Measurements from ENCODE around the gene ALAS1.
A peak's percentile ranks its signal among the peaks of the same experiment; 100 is the strongest.
"Not testable (repeated sequence)": the region's sequence is repeated elsewhere in the genome, so short reads cannot be mapped to it uniquely, and the experiment has no call there.

Gene ALAS1

DNA sequence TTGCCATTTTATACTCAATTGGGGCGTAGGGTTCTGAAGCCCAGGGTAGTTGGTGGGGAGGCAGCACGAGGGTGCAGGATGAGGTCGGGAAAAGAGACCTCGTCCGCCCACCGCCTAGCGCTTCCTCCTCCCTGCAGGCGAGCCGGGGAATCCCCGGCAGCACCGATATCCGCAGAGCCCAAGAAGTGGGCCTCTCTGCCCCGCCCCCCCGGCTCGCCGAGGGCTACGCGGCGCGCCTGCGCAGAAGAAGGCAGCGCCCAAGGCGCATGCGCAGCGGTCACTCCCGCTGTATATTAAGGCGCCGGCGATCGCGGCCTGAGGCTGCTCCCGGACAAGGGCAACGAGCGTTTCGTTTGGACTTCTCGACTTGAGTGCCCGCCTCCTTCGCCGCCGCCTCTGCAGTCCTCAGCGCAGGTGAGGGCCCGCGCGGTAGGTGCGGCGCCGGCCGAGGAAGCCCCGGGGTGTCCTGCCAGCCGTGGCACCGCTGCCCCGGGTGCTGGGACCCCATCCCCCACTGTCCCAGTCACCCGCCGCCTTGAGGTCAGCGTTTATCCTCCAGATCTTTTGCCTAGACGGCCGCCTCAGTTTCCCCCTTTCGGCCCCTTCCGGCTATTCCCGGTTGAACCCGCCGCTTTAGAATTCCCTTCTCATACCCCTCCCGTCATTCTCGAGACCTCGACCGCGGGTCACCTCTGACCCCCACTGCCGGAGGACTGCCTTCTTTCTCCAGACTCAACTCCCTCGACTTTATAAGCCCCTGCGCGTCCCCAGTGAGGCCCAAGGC lies at the start of gene ALAS1:
Gene ALAS1 (plus strand): TSS at position 319 of the 784 bp plus-strand sequence. CDS start 1,082 bp downstream, outside the sequence.
- DNase-seq (ENCODE audit: low read depth, low spot score) = peak; percentile 48

DNA sequence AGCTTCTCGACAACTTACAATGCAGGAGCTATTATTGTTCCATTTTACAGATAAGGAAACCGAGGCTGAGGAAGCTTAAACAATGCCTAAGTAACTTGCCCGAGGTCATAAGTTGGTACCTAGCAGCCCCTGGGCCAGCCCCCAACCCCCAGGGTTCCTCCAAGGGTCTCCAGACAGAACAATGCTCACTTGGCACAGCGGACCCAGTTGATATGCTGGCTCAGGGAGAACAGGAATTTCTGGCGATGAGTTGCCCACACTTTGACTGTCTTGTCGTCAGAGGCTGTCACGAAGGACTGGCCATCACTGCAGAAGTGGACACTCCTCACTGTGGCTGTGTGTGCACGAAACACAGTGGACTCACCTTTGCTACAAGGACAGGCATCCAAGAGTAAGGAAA lies 48.9 kb upstream of the ALAS1 start:
- DNase-seq (ENCODE audit: low read depth, low spot score) = no peak

DNA sequence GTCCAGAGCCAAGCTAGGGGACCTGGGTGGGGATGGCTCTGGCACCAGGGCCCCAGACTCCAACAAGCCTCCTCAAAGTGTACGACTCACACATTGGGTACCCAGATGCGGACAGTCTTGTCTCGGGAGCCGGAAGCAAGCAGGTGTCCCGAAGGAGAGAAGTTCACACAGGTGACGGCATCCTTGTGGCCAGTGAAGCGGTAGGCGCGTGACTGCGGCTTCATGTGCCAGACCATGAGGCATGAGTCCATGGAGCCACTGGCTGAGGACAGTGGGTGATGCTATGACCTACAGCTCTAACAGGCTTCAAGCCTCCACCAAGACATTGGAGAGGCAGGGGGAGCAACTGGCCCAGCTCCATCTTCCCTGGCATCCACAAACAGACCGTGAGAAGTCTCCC lies 48.2 kb upstream of the ALAS1 start:
- DNase-seq (ENCODE audit: low read depth, low spot score) = no peak

DNA sequence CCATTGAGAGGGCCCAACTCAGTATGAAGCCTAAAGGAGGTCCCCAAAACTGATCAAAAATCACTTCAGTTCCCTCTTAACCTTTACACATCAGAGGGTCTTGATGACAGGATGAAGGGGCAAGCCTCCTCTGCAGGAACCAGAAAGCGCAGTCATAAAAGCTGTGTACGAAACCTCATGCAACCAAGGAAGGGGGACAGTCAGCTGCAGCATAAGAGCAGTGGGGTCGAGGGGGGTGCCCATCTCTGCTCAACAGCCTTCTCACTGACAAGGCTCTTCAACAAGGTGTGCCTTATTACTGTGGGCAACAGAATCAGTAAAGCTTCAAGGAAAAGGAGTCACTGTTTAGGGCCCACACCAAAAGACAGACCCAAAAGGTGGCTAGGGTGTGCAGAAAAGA lies 47.6 kb upstream of the ALAS1 start:
- no peak for DNase-seq (ENCODE audit: low read depth, low spot score)

DNA sequence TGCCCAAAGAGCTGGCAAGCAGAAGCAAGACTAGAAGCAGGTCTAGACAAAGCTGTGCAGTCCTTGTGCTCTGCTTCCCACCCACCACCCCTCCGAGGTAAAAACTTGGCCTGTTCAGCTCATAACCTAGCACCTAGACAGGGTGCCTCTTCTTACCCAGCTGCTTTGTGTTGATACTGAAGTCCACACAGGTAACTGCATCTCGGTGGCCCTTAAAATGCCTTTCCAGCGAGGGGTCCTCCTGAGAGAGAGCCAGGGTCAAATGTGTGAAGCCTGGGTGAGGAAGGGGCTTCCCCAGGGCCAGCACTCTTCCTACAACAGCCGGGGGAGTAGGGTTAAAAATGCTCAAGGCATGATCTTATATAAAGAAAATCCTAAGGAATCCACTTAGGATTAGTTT lies 47.1 kb upstream of the ALAS1 start:
- no peak for DNase-seq (ENCODE audit: low read depth, low spot score)

DNA sequence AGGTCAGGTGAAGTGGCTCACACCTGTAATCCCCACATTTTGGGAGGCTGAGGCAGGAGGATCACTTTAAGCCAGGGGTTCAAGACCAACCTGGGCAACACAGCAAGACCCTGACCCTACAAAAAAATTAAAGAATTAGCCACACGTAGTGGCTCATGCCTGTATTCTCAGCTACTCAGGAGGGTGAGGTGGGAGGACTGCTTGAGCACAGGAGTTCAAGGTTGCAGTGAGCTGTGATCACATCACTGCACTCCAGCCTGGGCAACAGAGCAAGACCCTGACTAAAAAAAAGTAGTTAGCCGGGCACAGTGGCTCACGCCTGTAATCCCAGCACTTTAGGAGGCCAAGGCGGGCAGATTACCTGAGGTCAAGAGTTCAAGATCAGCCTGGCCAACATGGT lies 46.0 kb upstream of the ALAS1 start:
- not testable (repeated sequence) for DNase-seq (ENCODE audit: low read depth, low spot score)

DNA sequence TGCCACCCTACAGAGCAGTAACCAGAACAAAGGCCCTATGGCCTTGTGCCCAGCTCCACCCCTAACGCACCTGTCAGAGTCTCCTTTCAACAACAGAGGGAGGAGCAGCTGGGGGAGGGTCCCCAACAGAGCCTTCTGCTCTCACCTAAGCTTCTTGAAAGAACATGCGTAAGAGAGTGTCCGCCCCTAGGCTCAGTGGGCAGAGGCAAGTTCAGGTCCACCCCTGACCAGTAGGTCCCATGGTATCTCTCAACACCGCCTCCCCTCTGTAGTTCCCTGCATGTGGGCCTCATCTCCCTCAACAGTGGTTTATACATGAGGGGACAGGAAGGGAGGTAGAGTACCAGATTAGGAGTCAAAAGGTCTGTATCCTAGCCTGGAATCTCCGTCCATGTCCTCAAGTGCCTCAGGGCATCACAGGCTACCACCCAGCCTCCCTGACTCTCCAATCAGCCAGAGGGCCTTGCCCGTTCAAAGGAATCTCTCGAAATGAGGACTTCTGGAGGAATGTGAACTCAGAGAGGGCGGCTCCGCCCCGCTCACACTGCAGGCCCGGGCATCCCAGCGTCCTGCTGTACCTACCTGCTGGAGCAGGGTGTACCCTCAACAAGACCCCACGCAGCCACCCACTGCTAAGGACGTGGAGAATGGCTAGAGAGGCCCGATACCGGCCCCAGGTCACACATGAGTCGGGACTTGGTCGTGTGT lies 44.4 kb upstream of the ALAS1 start:
- no peak for DNase-seq (ENCODE audit: low read depth, low spot score)

DNA sequence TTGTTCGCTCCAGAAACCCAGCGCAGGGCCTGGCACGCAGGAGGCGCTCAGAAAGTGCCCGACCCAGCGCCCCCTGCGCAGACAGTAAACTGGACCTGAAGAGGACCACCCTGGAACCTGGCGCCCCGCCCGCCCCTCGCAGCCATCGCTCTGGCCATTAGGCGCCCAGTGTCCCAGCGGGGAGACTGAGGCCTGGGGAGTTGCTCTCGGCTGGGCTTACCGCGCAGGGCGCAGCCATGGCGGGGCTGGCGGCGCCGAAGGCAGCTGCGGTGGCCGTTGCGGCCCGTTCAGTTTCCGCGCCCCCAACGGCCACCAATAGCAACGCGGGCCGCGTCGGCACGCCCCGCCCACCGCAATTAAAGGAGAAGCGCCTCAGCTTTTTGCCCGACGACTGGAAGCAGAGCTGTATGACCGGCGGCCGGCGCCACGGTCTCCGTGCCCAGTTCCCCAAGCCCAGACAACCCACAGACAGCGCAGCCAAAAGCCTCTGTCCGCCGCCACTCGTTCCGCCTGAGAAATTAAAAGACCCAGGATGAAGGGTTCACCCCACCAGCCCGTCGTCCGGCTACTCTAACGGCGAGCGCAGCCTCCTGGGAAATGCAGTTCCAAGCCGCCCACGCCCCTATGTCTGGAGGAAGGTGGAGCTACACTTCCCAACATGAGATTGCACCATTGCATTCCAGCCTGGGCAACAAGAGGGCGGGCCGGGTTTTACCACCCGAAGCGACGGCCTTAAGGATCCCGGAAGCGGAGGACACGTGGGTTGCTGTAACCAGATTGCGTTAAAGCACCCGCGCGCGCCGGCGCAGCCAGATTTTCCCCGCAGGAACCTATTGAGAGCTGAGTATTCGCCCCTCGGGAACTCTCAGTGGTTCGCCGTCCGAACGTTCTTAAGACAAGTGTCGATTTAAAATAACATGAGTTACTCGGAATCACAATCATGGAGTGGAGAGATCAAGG lies 43.5 kb upstream of the ALAS1 start, which contains the start of gene POC1A:
Gene POC1A (minus strand): TSS at position 289 of the 960 bp plus-strand sequence. CDS start 51 bp downstream, at position 238.
- no peak for DNase-seq (ENCODE audit: low read depth, low spot score)

DNA sequence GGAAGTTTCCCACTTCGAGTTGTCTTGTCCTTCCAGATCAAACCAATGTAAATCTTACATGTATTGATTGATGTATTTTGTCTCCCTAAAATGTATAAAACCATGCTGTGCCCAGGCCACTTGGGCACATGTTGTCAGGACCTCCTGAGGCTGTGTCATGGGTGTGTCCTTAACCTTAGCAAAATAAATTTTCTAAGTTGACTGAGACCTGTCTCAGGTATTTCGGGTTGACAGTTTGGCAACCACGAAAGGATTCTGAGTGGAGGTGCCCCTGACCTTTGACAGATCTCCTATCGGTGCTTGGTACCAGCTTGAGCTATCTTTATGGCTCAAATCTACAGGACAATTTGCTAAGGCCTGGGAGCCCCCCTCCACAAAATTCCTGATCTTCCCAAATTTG lies 42.0 kb upstream of the ALAS1 start:
- DNase-seq (ENCODE audit: low read depth, low spot score) = no peak

DNA sequence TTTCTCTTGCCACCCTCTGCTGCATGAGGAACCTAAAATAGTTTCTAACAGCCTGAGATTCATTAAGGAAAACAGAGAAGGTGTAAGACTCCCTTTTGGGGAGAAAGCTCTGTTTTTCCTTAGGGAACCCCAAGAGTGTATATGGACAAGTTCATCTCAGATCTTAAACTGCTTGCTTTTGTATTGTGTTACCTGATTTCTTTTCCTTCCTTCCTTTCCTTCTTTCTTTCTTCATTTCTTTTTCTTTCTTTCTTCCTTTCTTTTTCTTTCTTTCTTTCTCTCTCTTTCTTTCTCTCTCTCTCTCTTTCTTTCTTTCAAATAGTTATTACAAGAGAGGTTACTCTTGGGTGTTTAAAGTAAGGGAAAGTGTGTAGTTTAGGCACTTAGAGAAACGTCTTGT lies 38.5 kb upstream of the ALAS1 start:
- no peak for DNase-seq (ENCODE audit: low read depth, low spot score)

DNA sequence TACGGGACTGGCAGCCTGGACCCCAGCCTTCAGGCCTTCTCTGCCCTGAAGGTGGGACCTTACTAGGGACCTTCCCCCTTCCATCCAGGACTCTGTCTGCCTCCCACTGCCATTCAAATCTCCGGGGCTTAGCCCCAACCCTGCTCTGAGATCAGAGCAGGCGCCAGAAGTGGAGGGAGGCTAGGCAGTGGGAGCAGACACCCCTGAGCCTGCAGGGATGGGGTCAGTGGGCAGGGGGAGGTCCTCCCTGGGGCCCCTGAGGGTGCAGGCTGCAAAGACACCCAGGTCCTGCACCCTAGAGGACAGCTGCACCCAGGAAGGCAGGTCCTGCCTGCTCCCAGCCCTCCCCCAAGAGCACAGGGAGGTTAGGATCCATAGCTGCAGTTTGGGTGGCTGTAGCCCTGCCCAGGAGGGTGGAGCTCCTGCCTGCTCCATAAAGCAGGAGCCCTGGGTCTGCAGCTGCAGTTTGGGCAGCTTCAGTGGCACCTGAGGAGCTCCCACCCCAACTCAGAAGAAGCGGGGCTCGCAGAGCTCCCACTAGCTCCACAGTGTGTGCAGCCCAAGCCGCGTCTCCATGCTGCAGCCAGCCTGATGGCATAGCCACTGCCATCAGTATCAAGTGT lies 35.6 kb upstream of the ALAS1 start:
- DNase-seq (ENCODE audit: low read depth, low spot score) = no peak

DNA sequence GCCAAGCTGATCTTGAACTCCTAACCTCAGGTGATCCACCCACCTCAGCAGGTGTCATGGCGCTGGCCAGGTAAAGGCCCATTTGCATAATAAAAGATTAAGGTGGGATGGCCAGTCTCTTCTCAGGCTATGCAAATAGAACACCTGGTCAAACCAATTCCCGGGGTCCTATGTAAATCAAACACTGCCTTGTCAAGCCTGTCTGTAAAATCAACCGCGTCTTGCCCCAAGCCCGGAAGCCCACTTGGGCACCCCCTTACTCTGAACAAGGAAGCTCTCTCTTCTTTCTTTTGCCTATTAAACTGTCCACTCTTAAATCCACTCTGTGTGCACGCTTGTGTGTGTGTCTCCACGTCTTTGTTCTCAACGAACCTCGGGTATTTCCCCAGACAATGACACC lies 30.7 kb upstream of the ALAS1 start:
- DNase-seq (ENCODE audit: low read depth, low spot score) = no peak

DNA sequence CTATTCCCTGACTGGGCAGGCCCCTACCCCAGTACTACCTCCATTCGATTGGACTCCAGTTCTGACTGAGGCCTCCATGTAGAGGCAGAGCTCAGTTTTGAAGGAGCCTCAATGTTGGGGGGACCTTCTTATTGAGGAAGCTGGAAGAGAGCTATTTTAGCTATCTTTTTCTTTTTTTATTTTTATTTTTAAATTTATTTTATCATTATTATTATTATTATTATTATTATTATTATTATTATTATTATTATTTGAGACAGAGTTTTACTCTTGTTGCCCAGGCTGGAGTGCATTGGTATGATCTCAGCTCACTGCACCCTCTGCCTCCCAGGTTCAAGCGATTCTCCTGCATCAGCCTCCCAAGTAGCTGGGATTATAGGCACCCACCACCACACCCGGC lies 27.7 kb upstream of the ALAS1 start:
- DNase-seq (ENCODE audit: low read depth, low spot score) = not testable (repeated sequence)

DNA sequence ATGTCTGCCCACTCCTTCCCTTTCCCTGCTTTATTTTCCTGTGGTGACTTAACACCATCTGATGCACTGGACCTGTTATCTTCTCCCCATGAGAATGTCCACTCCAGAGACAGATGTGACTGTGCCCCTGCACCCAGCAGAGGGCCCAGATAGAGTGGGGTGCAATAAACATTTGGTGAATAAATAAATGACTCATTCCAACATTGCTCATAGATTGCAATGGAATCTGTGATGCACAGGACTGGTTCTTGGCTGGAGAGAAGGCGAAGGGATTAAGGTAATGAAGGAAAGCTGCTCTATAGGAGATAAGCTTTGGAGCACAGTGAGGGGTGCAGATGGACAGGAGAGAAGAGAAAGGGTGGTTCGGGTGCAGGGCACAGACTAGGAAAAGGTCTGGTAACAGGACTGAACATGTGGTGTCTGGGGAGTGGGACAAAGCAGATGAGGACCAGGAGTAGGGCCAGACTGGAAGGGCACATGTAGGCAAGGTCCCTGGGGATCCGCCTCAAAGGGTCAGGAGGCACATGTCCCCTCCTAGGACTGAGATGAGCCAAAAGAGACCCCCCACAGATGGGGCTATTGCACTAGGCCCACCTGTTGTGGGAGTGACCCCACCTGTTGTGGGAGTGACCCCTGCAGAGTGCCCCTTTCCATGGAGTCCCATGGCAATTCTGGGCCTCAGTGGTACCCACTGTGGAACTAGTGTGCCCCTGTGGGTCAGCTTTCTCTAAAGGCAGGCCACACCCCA lies 26.3 kb upstream of the ALAS1 start:
- no peak for DNase-seq (ENCODE audit: low read depth, low spot score)

DNA sequence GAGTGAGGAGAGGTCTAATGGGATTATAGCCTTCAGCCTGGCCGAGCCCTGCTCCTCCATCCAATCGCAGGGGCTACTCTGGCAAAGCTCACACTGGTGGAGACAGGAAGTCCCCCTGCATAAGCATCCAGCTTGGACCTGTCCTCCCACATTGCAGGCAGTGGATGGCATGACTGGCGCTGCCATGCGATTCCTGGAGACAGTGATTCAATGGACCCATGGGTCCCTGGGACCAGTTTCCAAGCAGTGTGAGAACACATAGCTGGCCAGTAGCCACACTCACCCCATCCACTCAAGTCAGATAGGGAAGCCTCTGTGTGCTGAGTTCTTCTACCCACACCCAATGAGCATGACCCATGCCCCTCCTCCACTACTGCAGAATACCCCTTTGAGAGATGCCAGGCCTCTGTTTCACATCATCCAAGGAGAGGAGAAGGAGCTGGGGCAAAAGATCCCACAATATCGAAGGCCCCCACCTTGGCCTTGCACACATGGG lies 25.6 kb upstream of the ALAS1 start:
- no peak for DNase-seq (ENCODE audit: low read depth, low spot score)

DNA sequence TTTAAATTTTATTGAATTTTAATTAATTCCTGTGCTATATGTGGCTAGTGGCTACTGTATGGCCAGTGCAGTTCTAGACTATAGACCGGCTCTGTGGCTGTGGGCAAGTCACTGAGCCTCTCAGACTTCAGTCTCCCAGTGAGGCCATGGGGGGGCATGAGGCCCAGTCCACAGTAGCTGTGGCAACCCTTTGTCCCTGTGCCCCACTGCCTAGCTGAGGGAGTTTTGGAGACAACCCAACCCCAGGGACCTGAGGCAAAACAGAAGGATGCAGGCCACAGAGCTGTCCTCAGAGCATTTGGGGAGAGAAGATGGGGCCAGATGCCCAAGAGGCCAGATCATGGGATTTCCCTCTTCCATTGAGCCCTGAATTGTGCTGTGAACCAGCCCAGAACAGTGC lies 24.9 kb upstream of the ALAS1 start:
- DNase-seq (ENCODE audit: low read depth, low spot score) = no peak

DNA sequence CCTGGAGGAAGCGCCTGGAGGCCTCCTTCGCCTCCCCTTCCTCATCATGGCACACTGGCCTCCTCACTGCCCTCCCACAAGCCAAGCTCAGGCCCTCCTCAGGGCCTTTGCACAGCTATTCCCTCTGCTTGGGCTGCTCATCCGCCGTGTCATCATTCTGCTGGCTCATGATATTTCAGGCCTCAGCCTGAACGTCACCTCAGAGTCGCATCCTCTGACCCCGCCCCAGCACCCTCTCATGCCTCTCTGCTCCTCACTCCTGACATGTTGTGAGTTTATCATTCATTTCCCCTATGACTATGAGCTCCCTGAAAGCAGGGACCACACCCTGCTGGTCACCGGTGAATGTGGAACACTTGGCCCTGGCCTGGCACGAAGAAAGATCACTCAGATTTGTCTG lies 23.1 kb upstream of the ALAS1 start:
- no peak for DNase-seq (ENCODE audit: low read depth, low spot score)

DNA sequence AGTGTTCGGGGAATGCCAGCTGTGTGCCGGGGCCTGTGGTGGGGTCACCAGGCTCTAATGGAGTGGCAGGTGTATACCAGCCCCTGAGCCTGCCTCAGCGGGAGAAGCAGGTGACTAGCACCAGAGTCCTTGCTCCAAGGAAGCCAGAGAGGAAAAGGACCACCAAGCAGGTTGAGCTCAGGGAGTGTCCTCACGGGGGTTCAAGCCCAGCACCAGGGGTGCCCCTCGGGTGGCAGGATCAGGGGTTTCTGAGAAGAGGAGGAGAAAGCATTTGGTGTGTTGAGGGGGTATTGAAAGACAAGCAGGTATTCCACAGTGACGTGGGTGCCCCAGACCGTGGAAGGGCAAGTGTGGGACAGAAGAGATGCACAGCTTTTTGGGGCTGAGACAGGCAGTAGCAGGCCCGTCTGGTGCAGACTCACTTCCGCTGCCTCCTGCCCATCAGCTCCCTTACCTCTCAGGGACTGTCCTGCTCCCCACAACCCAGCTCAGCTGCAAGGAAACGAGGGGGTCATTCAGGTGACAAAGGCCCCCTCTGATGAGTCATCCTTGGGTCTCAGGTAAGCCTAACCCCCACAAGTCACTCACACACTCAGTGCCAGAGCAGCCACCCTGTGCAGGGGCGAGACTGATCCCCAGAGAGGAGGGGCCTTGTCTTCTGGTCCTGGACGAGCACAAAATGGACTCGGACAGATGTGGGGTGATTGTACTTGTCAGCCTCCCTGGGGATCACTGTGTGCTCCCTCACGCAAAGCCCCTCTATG lies 22.4 kb upstream of the ALAS1 start:
- DNase-seq (ENCODE audit: low read depth, low spot score) = no peak

DNA sequence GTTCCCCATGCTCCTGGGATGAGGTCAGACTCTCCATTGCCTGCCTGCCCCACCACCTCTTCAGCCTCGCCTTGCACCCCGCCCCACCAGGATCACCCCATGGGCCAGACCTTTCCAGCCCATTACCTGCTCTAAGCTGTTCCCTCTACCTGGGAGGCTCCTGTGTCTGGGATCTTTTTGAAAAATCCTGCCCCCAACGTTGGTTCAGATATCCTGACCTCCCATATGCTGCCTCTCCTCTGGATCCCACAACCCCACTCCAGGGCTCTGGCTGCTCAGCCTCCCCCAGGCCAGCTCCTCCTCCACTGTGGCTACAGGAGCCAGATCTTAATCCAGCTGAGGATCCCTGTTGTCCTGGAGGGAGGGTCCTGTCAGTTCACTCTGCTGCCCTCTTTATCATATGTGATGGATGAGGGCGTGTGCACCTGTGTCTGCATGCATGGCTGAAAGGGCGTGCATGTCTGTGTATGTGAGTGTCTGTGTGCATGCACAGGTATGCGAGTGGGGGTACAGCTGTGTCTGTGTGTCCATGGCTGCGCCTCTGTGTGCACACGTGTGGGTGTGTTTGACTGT lies 21.7 kb upstream of the ALAS1 start:
- no peak for DNase-seq (ENCODE audit: low read depth, low spot score)

All from iPS DF 19.7 (cell line).